HCT116 (cell line): ENCODE results near the gene TEX19. TPM values are rescaled to one million over a fixed set of nuclear protein-coding genes. Genes with fewer than 3 reads are reported as not detected.
A peak's percentile ranks its signal among the peaks of the same experiment; 100 is the strongest.

ENCODE experiments used
- ATAC-seq: fragments of 200-7000 bp; cut with Tn5 transposase; 2 replicates; pipeline ENCODE4 v1.9.1; 2020; ENCODE audit warnings: mild to moderate bottlenecking, moderate library complexity
- BruUV-seq: library from RNA; stranded (reverse); fragments of 400-500 nt; replicated peaks from 2 replicates; lab custom pipeline; 2021; lab: Mats Ljungman, UMichigan
- CTCF ChIA-PET: fragments of 300-600 bp; sonication (Branson Sonifier 250); formaldehyde crosslinking; loops from one replicate; lab custom pipeline; 2021; ENCODE audit warnings: antibody characterized with exemption; lab: Charles Lee
- POLR2A ChIA-PET: fragments of 300-600, 350-600 bp; sonication (Branson Sonifier 250); formaldehyde crosslinking; loops from one replicate; lab custom pipeline; 2021; ENCODE audit warnings: antibody characterized with exemption; lab: Charles Lee
- RAD21 ChIA-PET, 2 experiments: fragments of 300-600 bp; sonication (Branson Sonifier 250); formaldehyde crosslinking; loops; one replicate each; lab custom pipeline; 2023; ENCODE audit warnings: low total read pairs in 2 of 2; ENCODE audit not compliant: uncharacterized antibody in 2 of 2, unreplicated experiment in 2 of 2, low non-redundant PET in 1 of 2; lab: Charles Lee
- DNase-seq: peaks from one replicate; pipeline ENCODE4 v3.0.0-alpha.2; 2010; ENCODE audit warnings: low read depth, low spot score
- H2AFZ ChIP-seq: fragments of 200-600 bp; shearing (Covaris generic), sonication (generic); 2 replicates; pipeline ENCODE4 v1.6.1; 2017; ENCODE audit warnings: low read depth, mixed run types, mixed read lengths, antibody characterized with exemption, low read length; ENCODE audit not compliant: poor library complexity, severe bottlenecking
- H3K27ac ChIP-seq: 2 replicates; pipeline ENCODE4 v1.5.1; 2012; ENCODE audit warnings: low read depth, low read length
- H3K27me3 ChIP-seq: fragments of 200-600 bp; sonication (generic); 2 replicates; pipeline ENCODE4 v1.6.1; 2016; ENCODE audit warnings: mixed run types, low read length, mixed read lengths; ENCODE audit not compliant: insufficient read depth
- H3K36me3 ChIP-seq, 2 experiments: fragments of 200-500 bp in 1 of 2; fragments of 200-600 bp in 1 of 2; sonication (Bioruptor generic) in 1 of 2; sonication (generic) in 1 of 2; 2 replicates each; pipeline versions ENCODE4 v1.5.1 to v1.6.1; 2014 to 2016; ENCODE audit warnings: low read length in 2 of 2, inconsistent platforms in 1 of 2, mixed read lengths in 1 of 2, mixed run types in 1 of 2; ENCODE audit not compliant: insufficient read depth in 2 of 2, control insufficient read depth in 1 of 2
- H3K4me1 ChIP-seq, 2 experiments: fragments of 200-600 bp in 1 of 2; sonication (generic) in 1 of 2; 2 replicates each; pipeline versions ENCODE4 v1.5.1 to v1.6.1; 2012 to 2017; ENCODE audit warnings: low read length in 2 of 2, inconsistent platforms in 1 of 2, mild to moderate bottlenecking in 1 of 2, mixed read lengths in 1 of 2, mixed run types in 1 of 2, moderate library complexity in 1 of 2; ENCODE audit not compliant: insufficient read depth in 2 of 2, control insufficient read depth in 1 of 2
- H3K4me2 ChIP-seq: fragments of 200-600 bp; sonication (generic); 2 replicates; pipeline ENCODE4 v1.6.1; 2017; ENCODE audit warnings: mixed run types, low read length, mixed read lengths
- H3K4me3 ChIP-seq, 2 experiments: fragments of 200-600 bp in 1 of 2; sonication (generic) in 1 of 2; replicated peaks in 1 of 2; 2 replicates each; pipeline ENCODE4 v1.5.1; 2011 to 2016; ENCODE audit warnings: low read length in 2 of 2, control low read depth in 1 of 2, low read depth in 1 of 2, mild to moderate bottlenecking in 1 of 2, mixed read lengths in 1 of 2, mixed run types in 1 of 2
- H3K79me2 ChIP-seq: fragments of 200-600 bp; sonication (generic); 2 replicates; pipeline ENCODE4 v1.6.1; 2017; ENCODE audit warnings: mild to moderate bottlenecking, mixed run types, low read length, moderate library complexity, mixed read lengths; ENCODE audit not compliant: insufficient read depth
- H3K9ac ChIP-seq: fragments of 200-600 bp; sonication (generic); 2 replicates; pipeline ENCODE4 v1.6.1; 2016; ENCODE audit warnings: low read length, mixed read lengths
- H3K9me2 ChIP-seq: fragments of 200-600 bp; sonication (generic), shearing (Covaris generic); 2 replicates; pipeline ENCODE4 v1.6.1; 2017; ENCODE audit warnings: mixed run types, mild to moderate bottlenecking, moderate library complexity; ENCODE audit not compliant: insufficient read depth
- H3K9me3 ChIP-seq, 2 experiments: fragments of 200-500 bp in 1 of 2; fragments of 200-600 bp in 1 of 2; sonication (Bioruptor generic) in 1 of 2; sonication (generic) in 1 of 2; 2 replicates each; pipeline ENCODE4 v1.6.1; 2014 to 2017; ENCODE audit warnings: low read length in 2 of 2, mixed read lengths in 2 of 2, inconsistent platforms in 1 of 2, low read depth in 1 of 2, mild to moderate bottlenecking in 1 of 2, mixed run types in 1 of 2, moderate library complexity in 1 of 2; ENCODE audit not compliant: control insufficient read depth in 1 of 2, insufficient read depth in 1 of 2
- H4K20me1 ChIP-seq: fragments of 200-600 bp; sonication (generic), shearing (Covaris generic); 2 replicates; pipeline ENCODE4 v1.6.1; 2017; ENCODE audit warnings: mixed run types, mild to moderate bottlenecking, moderate library complexity; ENCODE audit not compliant: insufficient read depth
- CBX3 ChIP-seq: IDR thresholded peaks from 2 replicates; pipeline ENCODE4 v1.6.1; 2012; ENCODE audit warnings: low read depth
- EGR1 ChIP-seq: IDR thresholded peaks from 2 replicates; pipeline ENCODE4 v1.6.1; 2012; ENCODE audit warnings: low read depth
- ELF1 ChIP-seq: IDR thresholded peaks from 2 replicates; pipeline ENCODE4 v1.6.1; 2012; ENCODE audit warnings: low read depth, borderline replicate concordance
- EZH2 ChIP-seq: fragments of 200-600 bp; sonication (generic); IDR thresholded peaks from 2 replicates; pipeline ENCODE4 v1.6.1; 2017; ENCODE audit warnings: antibody characterized with exemption, mixed run types
- SP1 ChIP-seq: IDR thresholded peaks from 2 replicates; pipeline ENCODE4 v1.6.1; 2012; ENCODE audit warnings: low read depth
- SRF ChIP-seq: IDR thresholded peaks from 2 replicates; pipeline ENCODE4 v1.6.1; 2012; ENCODE audit warnings: low read depth
- TCF7L2 ChIP-seq: IDR thresholded peaks from 2 replicates; pipeline ENCODE4 v1.7.0; 2011; ENCODE audit warnings: borderline replicate concordance, inconsistent platforms; ENCODE audit not compliant: insufficient read depth, insufficient read length; ENCODE audit errors: extremely low read depth
- ZFX ChIP-seq: fragments of 450-650 bp; IDR thresholded peaks from 2 replicates; pipeline ENCODE4 v1.6.1; 2017
- ZNF274 ChIP-seq: fragments of 200-500 bp; sonication (Bioruptor generic); IDR thresholded peaks from 2 replicates; pipeline ENCODE4 v1.6.1; 2014; ENCODE audit warnings: mild to moderate bottlenecking, low read depth, low read length, inconsistent platforms
- intact Hi-C: fragments of 100-400 bp; cut with micrococcal nuclease; formaldehyde crosslinking; loops from 2 replicates; pipeline ENCODE4 v1.10.0; 2022
- total RNA-seq: library from RNA; stranded (reverse); gene quantifications from one replicate; pipeline ENCODE4 v1.2.1, GENCODE V29; 2021; ENCODE audit not compliant: unreplicated experiment
- TF ChIP-seq, protein P1 (sequence below): IDR thresholded peaks from 2 replicates; pipeline ENCODE4 v1.6.1; 2012
- TF ChIP-seq, protein P2 (sequence below): IDR thresholded peaks from 2 replicates; pipeline ENCODE4 v1.6.1; 2011; ENCODE audit warnings: mild to moderate bottlenecking, low read length, moderate library complexity; ENCODE audit not compliant: insufficient replicate concordance; ENCODE audit errors: extremely low read depth
- TF ChIP-seq, protein P3 (sequence below), 3 experiments: fragments of 200-600 bp in 1 of 3; sonication (generic) in 1 of 3; IDR thresholded peaks in 2 of 3; conservative IDR thresholded peaks in 1 of 3; 2 replicates each; pipeline ENCODE4 v1.5.1; 2012 to 2017; ENCODE audit warnings: low read depth in 2 of 3, low read length in 2 of 3, antibody characterized with exemption in 1 of 3, borderline replicate concordance in 1 of 3, control low read depth in 1 of 3, mild to moderate bottlenecking in 1 of 3, mixed read lengths in 1 of 3, mixed run types in 1 of 3, moderate library complexity in 1 of 3; ENCODE audit not compliant: insufficient read depth in 1 of 3
- TF ChIP-seq, protein P4 (sequence below): IDR thresholded peaks from 2 replicates; pipeline ENCODE4 v1.6.1; 2012; ENCODE audit warnings: low read depth
- TF ChIP-seq, protein P5 (sequence below): IDR thresholded peaks from 2 replicates; pipeline ENCODE4 v1.6.1; 2012

The TEX19 gene
- total RNA-seq, 1 experiment from 2014 or later = 2.1 TPM

DNA sequence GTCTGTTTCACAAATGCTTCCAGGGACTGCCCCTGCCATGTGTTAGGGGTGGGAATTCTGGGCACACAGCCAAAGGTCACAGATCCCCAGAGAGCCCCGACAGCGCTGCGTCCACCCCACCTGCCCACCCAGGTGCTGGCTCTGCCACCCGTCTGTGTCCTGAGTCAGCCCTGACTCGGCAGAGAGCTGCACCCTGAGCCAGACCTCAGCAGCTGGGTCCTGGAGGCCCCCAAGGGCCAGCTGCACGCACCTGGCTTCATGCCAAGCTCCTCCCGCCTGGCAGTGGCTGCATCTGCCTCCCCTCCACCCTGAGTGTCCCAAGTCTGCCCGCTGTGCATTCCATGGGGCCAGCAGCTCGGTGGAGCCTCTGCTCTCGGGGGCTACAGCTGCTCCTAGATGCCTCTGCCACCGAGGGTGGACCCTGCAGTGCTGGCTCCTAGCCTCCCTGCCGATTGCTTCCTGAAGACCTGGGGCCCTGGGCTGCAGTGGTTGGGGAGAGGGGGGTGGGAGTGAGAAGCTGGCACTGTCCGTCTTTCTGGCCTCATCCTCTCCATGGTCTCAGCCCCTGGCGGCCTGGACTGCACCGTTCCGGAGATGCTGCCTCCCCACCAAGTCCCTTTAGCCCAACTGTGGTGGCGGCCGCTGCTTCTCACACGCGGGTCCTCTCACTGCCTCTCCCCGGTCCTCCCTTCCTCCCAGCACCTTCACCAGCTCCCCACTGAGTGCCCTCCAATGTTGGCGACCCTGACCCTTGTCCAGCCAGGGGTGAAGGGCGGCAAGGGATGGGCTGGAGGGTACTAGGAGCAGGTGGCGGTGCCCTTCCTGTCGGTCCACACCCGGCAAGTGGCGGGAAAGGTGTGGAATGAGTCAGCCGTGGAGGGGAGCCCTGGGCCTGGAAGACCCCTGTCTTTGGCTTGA, 28.5 kb upstream of the TEX19 start (continued):
- TF ChIP-seq TCF7L2 = no peak
- TF ChIP-seq, all 23 proteins: peak for 0

DNA sequence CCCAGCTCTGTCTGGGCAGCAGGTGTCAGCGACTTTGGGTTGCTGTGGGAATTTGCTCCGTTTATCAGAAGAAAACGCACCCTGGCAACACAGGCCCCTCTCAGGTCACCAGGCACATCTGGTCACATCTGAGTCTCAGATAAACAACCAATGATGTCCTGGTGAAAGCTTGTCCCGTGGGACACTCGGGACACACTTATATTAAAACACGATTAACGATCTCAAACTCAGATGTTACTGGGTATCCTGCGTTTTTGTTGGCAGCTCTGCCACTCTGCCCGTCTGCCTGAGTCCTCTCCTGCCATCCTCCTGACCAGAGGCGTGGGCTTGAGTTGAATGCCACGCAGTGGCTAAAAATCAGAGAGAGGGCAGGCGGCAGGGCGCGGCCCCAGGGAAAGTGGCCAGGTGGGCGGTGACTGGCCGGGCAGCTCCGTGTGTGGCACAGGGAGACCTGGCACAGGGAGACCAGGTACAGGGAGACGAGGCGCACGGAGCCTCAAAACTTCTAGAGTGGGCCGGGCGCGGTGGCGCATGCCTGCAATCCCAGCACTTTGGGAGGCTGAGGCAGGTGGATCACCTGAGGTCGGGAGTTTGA, 27.6 kb upstream of the TEX19 start:
- TF ChIP-seq EGR1 = no peak
- TF ChIP-seq EZH2 = no peak
- TF ChIP-seq, protein P1, sequence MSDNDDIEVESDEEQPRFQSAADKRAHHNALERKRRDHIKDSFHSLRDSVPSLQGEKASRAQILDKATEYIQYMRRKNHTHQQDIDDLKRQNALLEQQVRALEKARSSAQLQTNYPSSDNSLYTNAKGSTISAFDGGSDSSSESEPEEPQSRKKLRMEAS = no peak
- TF ChIP-seq ZFX = no peak
- no peak for TF ChIP-seq SP1
- TF ChIP-seq ELF1 = no peak
- TF ChIP-seq, protein P2, sequence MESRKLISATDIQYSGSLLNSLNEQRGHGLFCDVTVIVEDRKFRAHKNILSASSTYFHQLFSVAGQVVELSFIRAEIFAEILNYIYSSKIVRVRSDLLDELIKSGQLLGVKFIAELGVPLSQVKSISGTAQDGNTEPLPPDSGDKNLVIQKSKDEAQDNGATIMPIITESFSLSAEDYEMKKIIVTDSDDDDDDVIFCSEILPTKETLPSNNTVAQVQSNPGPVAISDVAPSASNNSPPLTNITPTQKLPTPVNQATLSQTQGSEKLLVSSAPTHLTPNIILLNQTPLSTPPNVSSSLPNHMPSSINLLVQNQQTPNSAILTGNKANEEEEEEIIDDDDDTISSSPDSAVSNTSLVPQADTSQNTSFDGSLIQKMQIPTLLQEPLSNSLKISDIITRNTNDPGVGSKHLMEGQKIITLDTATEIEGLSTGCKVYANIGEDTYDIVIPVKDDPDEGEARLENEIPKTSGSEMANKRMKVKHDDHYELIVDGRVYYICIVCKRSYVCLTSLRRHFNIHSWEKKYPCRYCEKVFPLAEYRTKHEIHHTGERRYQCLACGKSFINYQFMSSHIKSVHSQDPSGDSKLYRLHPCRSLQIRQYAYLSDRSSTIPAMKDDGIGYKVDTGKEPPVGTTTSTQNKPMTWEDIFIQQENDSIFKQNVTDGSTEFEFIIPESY = no peak
- TF ChIP-seq, protein P3, sequence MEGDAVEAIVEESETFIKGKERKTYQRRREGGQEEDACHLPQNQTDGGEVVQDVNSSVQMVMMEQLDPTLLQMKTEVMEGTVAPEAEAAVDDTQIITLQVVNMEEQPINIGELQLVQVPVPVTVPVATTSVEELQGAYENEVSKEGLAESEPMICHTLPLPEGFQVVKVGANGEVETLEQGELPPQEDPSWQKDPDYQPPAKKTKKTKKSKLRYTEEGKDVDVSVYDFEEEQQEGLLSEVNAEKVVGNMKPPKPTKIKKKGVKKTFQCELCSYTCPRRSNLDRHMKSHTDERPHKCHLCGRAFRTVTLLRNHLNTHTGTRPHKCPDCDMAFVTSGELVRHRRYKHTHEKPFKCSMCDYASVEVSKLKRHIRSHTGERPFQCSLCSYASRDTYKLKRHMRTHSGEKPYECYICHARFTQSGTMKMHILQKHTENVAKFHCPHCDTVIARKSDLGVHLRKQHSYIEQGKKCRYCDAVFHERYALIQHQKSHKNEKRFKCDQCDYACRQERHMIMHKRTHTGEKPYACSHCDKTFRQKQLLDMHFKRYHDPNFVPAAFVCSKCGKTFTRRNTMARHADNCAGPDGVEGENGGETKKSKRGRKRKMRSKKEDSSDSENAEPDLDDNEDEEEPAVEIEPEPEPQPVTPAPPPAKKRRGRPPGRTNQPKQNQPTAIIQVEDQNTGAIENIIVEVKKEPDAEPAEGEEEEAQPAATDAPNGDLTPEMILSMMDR (IDR thresholded peaks at IDR 0.05 in 2 of 3, conservative IDR thresholded peaks at IDR 0.05 in 1 of 3; ENCODE audit: borderline replicate concordance in 1 of 3, insufficient read depth in 1 of 3, low read depth in 2 of 3, low read length in 2 of 3) = no peak
- no peak for TF ChIP-seq ZNF274
- TF ChIP-seq, protein P4, sequence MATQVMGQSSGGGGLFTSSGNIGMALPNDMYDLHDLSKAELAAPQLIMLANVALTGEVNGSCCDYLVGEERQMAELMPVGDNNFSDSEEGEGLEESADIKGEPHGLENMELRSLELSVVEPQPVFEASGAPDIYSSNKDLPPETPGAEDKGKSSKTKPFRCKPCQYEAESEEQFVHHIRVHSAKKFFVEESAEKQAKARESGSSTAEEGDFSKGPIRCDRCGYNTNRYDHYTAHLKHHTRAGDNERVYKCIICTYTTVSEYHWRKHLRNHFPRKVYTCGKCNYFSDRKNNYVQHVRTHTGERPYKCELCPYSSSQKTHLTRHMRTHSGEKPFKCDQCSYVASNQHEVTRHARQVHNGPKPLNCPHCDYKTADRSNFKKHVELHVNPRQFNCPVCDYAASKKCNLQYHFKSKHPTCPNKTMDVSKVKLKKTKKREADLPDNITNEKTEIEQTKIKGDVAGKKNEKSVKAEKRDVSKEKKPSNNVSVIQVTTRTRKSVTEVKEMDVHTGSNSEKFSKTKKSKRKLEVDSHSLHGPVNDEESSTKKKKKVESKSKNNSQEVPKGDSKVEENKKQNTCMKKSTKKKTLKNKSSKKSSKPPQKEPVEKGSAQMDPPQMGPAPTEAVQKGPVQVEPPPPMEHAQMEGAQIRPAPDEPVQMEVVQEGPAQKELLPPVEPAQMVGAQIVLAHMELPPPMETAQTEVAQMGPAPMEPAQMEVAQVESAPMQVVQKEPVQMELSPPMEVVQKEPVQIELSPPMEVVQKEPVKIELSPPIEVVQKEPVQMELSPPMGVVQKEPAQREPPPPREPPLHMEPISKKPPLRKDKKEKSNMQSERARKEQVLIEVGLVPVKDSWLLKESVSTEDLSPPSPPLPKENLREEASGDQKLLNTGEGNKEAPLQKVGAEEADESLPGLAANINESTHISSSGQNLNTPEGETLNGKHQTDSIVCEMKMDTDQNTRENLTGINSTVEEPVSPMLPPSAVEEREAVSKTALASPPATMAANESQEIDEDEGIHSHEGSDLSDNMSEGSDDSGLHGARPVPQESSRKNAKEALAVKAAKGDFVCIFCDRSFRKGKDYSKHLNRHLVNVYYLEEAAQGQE = no peak
- TF ChIP-seq CBX3 = no peak
- TF ChIP-seq, protein P5, sequence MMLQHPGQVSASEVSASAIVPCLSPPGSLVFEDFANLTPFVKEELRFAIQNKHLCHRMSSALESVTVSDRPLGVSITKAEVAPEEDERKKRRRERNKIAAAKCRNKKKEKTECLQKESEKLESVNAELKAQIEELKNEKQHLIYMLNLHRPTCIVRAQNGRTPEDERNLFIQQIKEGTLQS = no peak
- TF ChIP-seq SRF = no peak
- CTCF ChIA-PET = interaction anchor here (1.3 kb wide), 1 partner anchor 33 kb away, joined by 4 read pairs; no protein-coding TSS in a partner anchor
- Histone ChIP-seq H4K20me1 (no peaks in the 10 kb centered on the region), H3K36me3 (no peaks in the 10 kb centered on the region), H3K9me2 (no peaks in the 10 kb centered on the region), H3K4me1 (peaks cover 52 to 85% of the 10 kb centered on the region in 2 experiments), H3K4me3 (peak overlapping the region in 1 of 2 experiments; percentile 72; a peak in 2 of 4 replicates), H3K4me2 (peak overlapping the region; percentile 97), H3K9me3 (no peaks in the 10 kb centered on the region), H3K27me3 (no peaks in the 10 kb centered on the region), H3K9ac (peak overlapping the region; percentile 85), H2AFZ (no peak overlapping the region), H3K79me2 (peaks cover 3% of the 10 kb centered on the region; the same call in 1 of the 2 replicates), H3K27ac (peak overlapping the region; percentile 89; the same call in 1 of the 2 replicates)
- POLR2A ChIA-PET = interaction anchor here (0.6 to 1.7 kb wide), 2 partner anchors 90 to 607 kb away, joined by 3 read pairs; no protein-coding TSS in a partner anchor
- no peak for ATAC-seq
- intact Hi-C loops = no loop called here
- BruUV-seq = no TSS peak
- RAD21 ChIA-PET = no interaction called here
- no peak for DNase-seq
